Activated T-helper 2 cell treated with anti-CD3 and anti-CD28 coated beads, Interferon-gamma antibody, Interleukin-2, Interleukin-4, amounts not matched to agents 10 μg/mL and 5 μg/mL and 100 μg/mL, durations not matched to agents 14 hours and 24 hours and 36 hours (primary cell): ENCODE results near the gene AKR7A3. TPM values are rescaled to one million over a fixed set of nuclear protein-coding genes. Genes with fewer than 3 reads are reported as not detected.
"Not testable (repeated sequence)": the region's sequence is repeated elsewhere in the genome, so short reads cannot be mapped to it uniquely, and the experiment has no call there.

ENCODE experiments used
- DNase-seq: peaks from one replicate; pipeline ENCODE4 v3.0.0; 2021; ENCODE audit warnings: low spot score
- H3K27ac Mint-ChIP-seq: one replicate; pipeline ENCODE4 v1.8.0; 2021; ENCODE audit warnings: mixed read lengths
- H3K27me3 Mint-ChIP-seq: one replicate; pipeline ENCODE4 v1.8.0; 2021; ENCODE audit warnings: low read depth, mixed read lengths
- H3K36me3 Mint-ChIP-seq: one replicate; pipeline ENCODE4 v1.8.0; 2021; ENCODE audit warnings: low read depth, mixed read lengths
- H3K4me1 Mint-ChIP-seq: one replicate; pipeline ENCODE4 v1.8.0; 2021; ENCODE audit warnings: low read depth, mixed read lengths
- H3K4me3 Mint-ChIP-seq: one replicate; pipeline ENCODE4 v1.8.0; 2021; ENCODE audit warnings: low read depth, mild to moderate bottlenecking, moderate library complexity, mixed read lengths
- H3K9me3 Mint-ChIP-seq: one replicate; pipeline ENCODE4 v1.8.0; 2021; ENCODE audit warnings: mixed read lengths
- intact Hi-C: fragments of 100-400 bp; cut with micrococcal nuclease; formaldehyde crosslinking; loops from one replicate; pipeline ENCODE4 v1.15.1; 2023
- total RNA-seq: library from RNA; stranded (reverse); gene quantifications from 2 replicates; pipeline ENCODE4 v1.2.3, GENCODE V29; 2022

Gene AKR7A3
- total RNA-seq, result 1.4 and 2.1 TPM in 2 replicates

GRCh38 chr1:19288324-19289241 is at the start of gene AKR7A3:
TSS of gene AKR7A3 (minus strand) at chr1:19288770. CDS start at chr1:19288709, 61 bp downstream.
- Mint-ChIP-seq H3K9me3 (peaks cover 18% of the 10 kb centered on the region), H3K36me3 (peaks cover 15% of the 10 kb centered on the region), H3K4me3 (peak within 1 kb of the TSS; percentile 37)
- DNase-seq, result peak; percentile 48
- H3K27ac Mint-ChIP-seq, H3K4me1 Mint-ChIP-seq, intact Hi-C loops, H3K27me3 Mint-ChIP-seq: not testable (repeated sequence)

DNA sequence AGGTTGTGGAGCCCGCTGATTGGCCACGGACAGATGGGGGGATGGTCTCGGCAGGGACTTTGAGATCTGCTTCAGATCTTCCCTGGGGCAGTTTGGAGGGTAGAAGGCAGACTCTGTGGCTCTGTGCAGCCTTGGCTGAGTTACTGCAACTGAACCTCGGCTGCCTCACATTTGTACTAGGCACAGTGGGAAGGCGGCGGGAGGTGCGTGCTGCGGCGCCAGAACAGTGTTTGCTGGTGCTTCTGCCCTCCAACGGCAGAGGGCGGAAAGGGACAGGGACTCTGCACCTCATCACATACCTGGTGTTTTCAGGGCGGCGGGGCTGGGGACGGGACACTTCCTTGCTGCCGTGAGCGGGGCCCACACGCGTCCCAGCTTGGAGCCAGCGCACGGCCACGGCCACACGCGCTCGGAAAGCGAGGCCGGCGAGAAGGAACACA is 49.8 kb upstream of the AKR7A3 start:
- Mint-ChIP-seq H3K4me3 (no peak overlapping the region), H3K36me3 (peaks cover 41% of the 10 kb centered on the region), H3K9me3 (no peaks in the 10 kb centered on the region), H3K27ac (no peak overlapping the region), H3K27me3 (no peaks in the 10 kb centered on the region), H3K4me1 (peaks cover 17% of the 10 kb centered on the region)
- DNase-seq, result no peak
- intact Hi-C loops, result no loop called here

DNA sequence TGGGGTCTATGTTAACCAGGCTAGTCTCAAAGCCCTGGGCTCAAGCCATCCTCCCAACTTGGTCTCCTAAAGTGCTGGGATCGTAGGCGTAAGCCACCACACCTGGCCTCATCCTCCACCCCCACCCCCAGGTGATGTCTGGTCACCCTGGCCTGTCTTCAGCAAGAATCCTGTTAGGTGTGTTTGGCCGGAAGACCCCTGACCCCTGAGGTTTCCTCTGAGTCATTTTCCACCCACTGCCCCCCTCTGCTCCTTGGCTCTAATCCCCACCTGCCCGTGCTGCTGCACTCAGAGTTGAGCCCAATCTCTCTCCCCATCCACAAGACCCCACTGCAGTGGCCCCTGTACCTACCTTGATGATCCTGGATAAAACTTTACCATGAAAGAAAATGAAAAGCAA is 48.7 kb upstream of the AKR7A3 start:
- DNase-seq, result no peak
- Mint-ChIP-seq H3K36me3 (peaks cover 34% of the 10 kb centered on the region), H3K4me3 (no peak overlapping the region), H3K27me3 (no peaks in the 10 kb centered on the region), H3K4me1 (peaks cover 17% of the 10 kb centered on the region), H3K27ac (peak overlapping the region; percentile 53), H3K9me3 (no peaks in the 10 kb centered on the region)
- intact Hi-C loops, result no loop called here

- DNase-seq, result no peak
- Mint-ChIP-seq H3K36me3 (peaks cover 32% of the 10 kb centered on the region), H3K4me3 (no peak overlapping the region)
These were observed 48.0 kb upstream of the AKR7A3 start for GRCh38 chr1:19336543-19336942.

GRCh38 chr1:19333587-19334354 is 45.2 kb upstream of the AKR7A3 start:
- Mint-ChIP-seq H3K4me3 (no peak overlapping the region), H3K27me3 (no peaks in the 10 kb centered on the region)
- intact Hi-C loops, result no loop called here

More at GRCh38 chr1:19336543-19336942, 48.0 kb upstream of the AKR7A3 start:
- Mint-ChIP-seq H3K27me3 (no peaks in the 10 kb centered on the region), H3K27ac (peak overlapping the region; percentile 78), H3K4me1 (peaks cover 17% of the 10 kb centered on the region), H3K9me3 (no peaks in the 10 kb centered on the region)
- intact Hi-C loops, result no loop called here

GRCh38 chr1:19332832-19333231 is 44.3 kb upstream of the AKR7A3 start:
- Mint-ChIP-seq H3K27ac (no peak overlapping the region), H3K27me3 (no peaks in the 10 kb centered on the region), H3K36me3 (peaks cover 6% of the 10 kb centered on the region), H3K4me1 (peaks cover 12% of the 10 kb centered on the region), H3K4me3 (no peak overlapping the region), H3K9me3 (no peaks in the 10 kb centered on the region)
- DNase-seq, result no peak
- intact Hi-C loops, result no loop called here

More at GRCh38 chr1:19333587-19334354, 45.2 kb upstream of the AKR7A3 start:
- DNase-seq, result no peak
- no peaks in the 10 kb centered on the region for H3K9me3 Mint-ChIP-seq
- H3K27ac Mint-ChIP-seq, result no peak overlapping the region
- peaks cover 13% of the 10 kb centered on the region for H3K36me3 Mint-ChIP-seq
- H3K4me1 Mint-ChIP-seq, result peaks cover 12% of the 10 kb centered on the region

DNA sequence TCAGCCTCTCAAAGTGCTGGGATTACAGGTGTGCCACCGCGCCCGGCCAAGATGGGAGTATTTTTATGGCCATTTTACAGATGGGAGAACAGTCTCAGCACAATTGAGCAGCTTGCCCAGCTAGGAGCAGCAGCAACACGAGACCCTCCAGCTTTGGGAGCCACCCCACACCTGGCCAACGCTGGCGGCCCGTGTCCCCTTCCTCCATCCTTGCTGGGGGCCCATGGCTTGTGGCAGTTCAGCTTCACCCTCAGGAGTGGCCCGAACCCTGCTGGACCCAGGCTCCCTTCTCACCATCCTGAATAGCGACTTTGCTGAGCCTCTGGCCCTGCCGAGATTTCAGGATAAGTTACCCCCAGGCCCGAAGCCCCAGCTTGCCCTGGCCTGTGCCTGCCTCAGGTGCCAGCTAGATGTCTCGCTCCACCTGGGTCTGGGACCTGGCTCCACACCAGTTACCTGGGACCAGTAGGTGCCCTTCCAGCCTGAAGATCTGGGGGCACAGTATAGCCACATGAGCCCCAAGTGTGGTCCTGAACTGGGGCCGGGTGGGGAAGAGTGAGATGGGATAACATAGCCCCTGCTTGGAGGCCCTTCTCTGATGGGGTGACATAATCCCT is 42.8 kb upstream of the AKR7A3 start:
- no peaks in the 10 kb centered on the region for H3K36me3 Mint-ChIP-seq
- H3K4me3 Mint-ChIP-seq, result no peak overlapping the region
- no peaks in the 10 kb centered on the region for H3K9me3 Mint-ChIP-seq
- DNase-seq, result no peak
- H3K4me1 Mint-ChIP-seq, result peaks cover 3% of the 10 kb centered on the region
- intact Hi-C loops, result no loop called here
- H3K27me3 Mint-ChIP-seq, result no peaks in the 10 kb centered on the region
- H3K27ac Mint-ChIP-seq, result no peak overlapping the region

GRCh38 chr1:19330449-19331135 is 42.0 kb upstream of the AKR7A3 start:
- no peaks in the 10 kb centered on the region for H3K9me3 Mint-ChIP-seq
- H3K27me3 Mint-ChIP-seq, result no peaks in the 10 kb centered on the region
- H3K27ac Mint-ChIP-seq, result no peak overlapping the region

GRCh38 chr1:19329611-19330010 is 41.0 kb upstream of the AKR7A3 start:
- Mint-ChIP-seq H3K27me3 (no peaks in the 10 kb centered on the region), H3K27ac (no peak overlapping the region), H3K4me3 (no peak overlapping the region), H3K4me1 (no peaks in the 10 kb centered on the region), H3K36me3 (no peaks in the 10 kb centered on the region), H3K9me3 (no peaks in the 10 kb centered on the region)
- DNase-seq, result no peak
- intact Hi-C loops, result no loop called here

More at GRCh38 chr1:19330449-19331135, 42.0 kb upstream of the AKR7A3 start:
- no peak for DNase-seq
- H3K4me1 Mint-ChIP-seq, result no peaks in the 10 kb centered on the region
- H3K4me3 Mint-ChIP-seq, result no peak overlapping the region
- intact Hi-C loops, result no loop called here
- no peaks in the 10 kb centered on the region for H3K36me3 Mint-ChIP-seq

GRCh38 chr1:19329188-19329587 is 40.6 kb upstream of the AKR7A3 start:
- no peak for DNase-seq
- Mint-ChIP-seq H3K4me3 (no peak overlapping the region), H3K27me3 (no peaks in the 10 kb centered on the region), H3K4me1 (no peaks in the 10 kb centered on the region), H3K27ac (no peak overlapping the region), H3K36me3 (no peaks in the 10 kb centered on the region), H3K9me3 (no peaks in the 10 kb centered on the region)
- intact Hi-C loops, result no loop called here

DNA sequence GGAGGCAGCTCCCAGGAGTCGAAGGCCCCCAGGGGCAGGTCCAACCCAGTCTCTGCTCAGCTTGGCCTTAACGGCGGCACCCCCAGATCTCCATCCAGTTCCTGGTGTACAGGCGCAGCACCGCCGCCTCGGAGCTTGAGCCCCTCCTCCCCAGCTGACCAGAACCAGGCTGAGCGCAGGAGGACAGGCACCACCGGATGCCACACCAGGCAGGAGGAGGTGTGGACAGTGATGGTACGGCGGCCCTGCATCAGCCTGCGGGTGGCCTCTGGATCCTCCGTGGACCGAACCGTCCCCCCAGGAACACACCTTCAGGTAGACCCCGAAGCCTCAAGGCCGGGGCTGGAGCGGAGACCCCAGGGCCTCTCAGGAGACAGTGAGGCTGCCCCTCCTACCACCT is 39.9 kb upstream of the AKR7A3 start:
- intact Hi-C loops, result no loop called here
- no peaks in the 10 kb centered on the region for H3K4me1 Mint-ChIP-seq
- no peaks in the 10 kb centered on the region for H3K27me3 Mint-ChIP-seq
- H3K36me3 Mint-ChIP-seq, result no peaks in the 10 kb centered on the region
- no peak for DNase-seq
- H3K27ac Mint-ChIP-seq, result no peak overlapping the region
- H3K9me3 Mint-ChIP-seq, result no peaks in the 10 kb centered on the region
- H3K4me3 Mint-ChIP-seq, result no peak overlapping the region

GRCh38 chr1:19327736-19328135 is 39.2 kb upstream of the AKR7A3 start:
- no peaks in the 10 kb centered on the region for H3K36me3 Mint-ChIP-seq
- DNase-seq, result no peak
- no peaks in the 10 kb centered on the region for H3K27me3 Mint-ChIP-seq
- no peaks in the 10 kb centered on the region for H3K9me3 Mint-ChIP-seq
- H3K4me3 Mint-ChIP-seq, result no peak overlapping the region
- H3K4me1 Mint-ChIP-seq, result no peaks in the 10 kb centered on the region
- H3K27ac Mint-ChIP-seq, result no peak overlapping the region
- intact Hi-C loops, result no loop called here
